ENCODE data around the gene INCA1.

INCA1 gene

GRCh38 chr17:4966844-4967538, 30.3 kb downstream of the INCA1 start:
- DNase-seq (ENCODE audit: low read depth) = peak; percentile 100
- peak overlapping the region; percentile 91 for H3K4me3 ChIP-seq (ENCODE audit: low read length)
- TF ChIP-seq CTCF (conservative IDR thresholded peaks at IDR 0.05; ENCODE audit: low read length) = no peak

GRCh38 chr17:4965311-4965986, 31.9 kb downstream of the INCA1 start:
- no peak overlapping the region for H3K4me3 ChIP-seq (ENCODE audit: low read length)
- no peak for TF ChIP-seq CTCF (conservative IDR thresholded peaks at IDR 0.05; ENCODE audit: low read length)
- no peak for DNase-seq (ENCODE audit: low read depth)

- no peak overlapping the region for H3K4me3 ChIP-seq (ENCODE audit: low read length)
- DNase-seq (ENCODE audit: low read depth) = no peak
- no peak for TF ChIP-seq CTCF (conservative IDR thresholded peaks at IDR 0.05; ENCODE audit: low read length)
Measured at GRCh38 chr17:4960279-4960922, 36.9 kb downstream of the INCA1 start.

- no peak overlapping the region for H3K4me3 ChIP-seq (ENCODE audit: low read length)
- no peak for TF ChIP-seq CTCF (conservative IDR thresholded peaks at IDR 0.05; ENCODE audit: low read length)
- no peak for DNase-seq (ENCODE audit: low read depth)
Measured at GRCh38 chr17:4959261-4959965, 37.9 kb downstream of the INCA1 start.

GRCh38 chr17:4958102-4958501, 39.2 kb downstream of the INCA1 start:
- TF ChIP-seq CTCF (conservative IDR thresholded peaks at IDR 0.05; ENCODE audit: low read length) = no peak
- H3K4me3 ChIP-seq (ENCODE audit: low read length) = no peak overlapping the region
- DNase-seq (ENCODE audit: low read depth) = no peak

GRCh38 chr17:4956493-4957061, 40.7 kb downstream of the INCA1 start:
- TF ChIP-seq CTCF (conservative IDR thresholded peaks at IDR 0.05; ENCODE audit: low read length) = no peak; the same call in 1 of the 2 replicates
- no peak overlapping the region for H3K4me3 ChIP-seq (ENCODE audit: low read length)
- DNase-seq (ENCODE audit: low read depth) = no peak
